ENCODE results near the gene HIP1R.

Gene HIP1R

GRCh38 chr12:122845041-122845864, 10.0 kb downstream of the HIP1R start:
- no peak for DNase-seq (ENCODE audit: low spot score in 2 of 2)
- Mint-ChIP-seq H3K36me3 (ENCODE audit: insufficient read depth) (peaks cover 7% of the 10 kb centered on the region), H3K4me3 (no peak overlapping the region), H3K27ac (ENCODE audit: low read depth) (no peak overlapping the region), H3K9me3 (no peaks in the 10 kb centered on the region), H3K4me1 (peaks cover 13% of the 10 kb centered on the region), H3K27me3 (no peaks in the 10 kb centered on the region)
- ATAC-seq (replicated peaks; ENCODE audit: extremely low read depth, poor library complexity, severe bottlenecking): no peak

GRCh38 chr12:122845865-122846621, 10.8 kb downstream of the HIP1R start:
- Mint-ChIP-seq H3K9me3 (no peaks in the 10 kb centered on the region), H3K27ac (ENCODE audit: low read depth) (no peak overlapping the region), H3K4me1 (peaks cover 8% of the 10 kb centered on the region), H3K4me3 (no peak overlapping the region), H3K27me3 (no peaks in the 10 kb centered on the region), H3K36me3 (ENCODE audit: insufficient read depth) (peaks cover 8% of the 10 kb centered on the region)
- ATAC-seq (replicated peaks; ENCODE audit: extremely low read depth, poor library complexity, severe bottlenecking) (no peak), DNase-seq (ENCODE audit: low spot score in 2 of 2) (no peak)

- Mint-ChIP-seq H3K4me1 (peaks cover under 1% of the 10 kb centered on the region), H3K4me3 (no peak overlapping the region), H3K36me3 (ENCODE audit: insufficient read depth) (peaks cover 11% of the 10 kb centered on the region), H3K27ac (ENCODE audit: low read depth) (no peak overlapping the region), H3K27me3 (no peaks in the 10 kb centered on the region), H3K9me3 (no peaks in the 10 kb centered on the region)
- no peak for ATAC-seq (replicated peaks; ENCODE audit: extremely low read depth, poor library complexity, severe bottlenecking)
- DNase-seq (ENCODE audit: low spot score in 2 of 2): no peak
Observed at GRCh38 chr12:122846622-122847515, 11.6 kb downstream of the HIP1R start.

GRCh38 chr12:122847516-122847836, 12.2 kb downstream of the HIP1R start:
- Mint-ChIP-seq H3K9me3 (no peaks in the 10 kb centered on the region), H3K36me3 (ENCODE audit: insufficient read depth) (peaks cover 13% of the 10 kb centered on the region), H3K4me1 (no peaks in the 10 kb centered on the region), H3K4me3 (no peak overlapping the region), H3K27ac (ENCODE audit: low read depth) (no peak overlapping the region), H3K27me3 (no peaks in the 10 kb centered on the region)
- no peak for DNase-seq (ENCODE audit: low spot score in 2 of 2)
- no peak for ATAC-seq (replicated peaks; ENCODE audit: extremely low read depth, poor library complexity, severe bottlenecking)

GRCh38 chr12:122847921-122848421, 12.7 kb downstream of the HIP1R start:
- H3K36me3 Mint-ChIP-seq (ENCODE audit: insufficient read depth): peaks cover 16% of the 10 kb centered on the region
- ATAC-seq (replicated peaks; ENCODE audit: extremely low read depth, poor library complexity, severe bottlenecking) (no peak), DNase-seq (ENCODE audit: low spot score in 2 of 2) (no peak)
- no peaks in the 10 kb centered on the region for H3K27me3 Mint-ChIP-seq
- no peak overlapping the region for H3K27ac Mint-ChIP-seq (ENCODE audit: low read depth)
- no peak overlapping the region for H3K4me3 Mint-ChIP-seq
- H3K9me3 Mint-ChIP-seq: no peaks in the 10 kb centered on the region
- no peaks in the 10 kb centered on the region for H3K4me1 Mint-ChIP-seq

- ATAC-seq (replicated peaks; ENCODE audit: extremely low read depth, poor library complexity, severe bottlenecking): no peak
- no peak overlapping the region for H3K27ac Mint-ChIP-seq (ENCODE audit: low read depth)
- H3K4me3 Mint-ChIP-seq: no peak overlapping the region
- no peak for DNase-seq (ENCODE audit: low spot score in 2 of 2)
- no peaks in the 10 kb centered on the region for H3K27me3 Mint-ChIP-seq
- H3K36me3 Mint-ChIP-seq (ENCODE audit: insufficient read depth): peaks cover 16% of the 10 kb centered on the region
- no peaks in the 10 kb centered on the region for H3K4me1 Mint-ChIP-seq
- no peaks in the 10 kb centered on the region for H3K9me3 Mint-ChIP-seq
Observed at GRCh38 chr12:122848471-122849351, 13.5 kb downstream of the HIP1R start.

- no peak for DNase-seq (ENCODE audit: low spot score in 2 of 2)
- H3K4me3 Mint-ChIP-seq: no peak overlapping the region
- H3K36me3 Mint-ChIP-seq (ENCODE audit: insufficient read depth): peaks cover 16% of the 10 kb centered on the region
- no peak overlapping the region for H3K27ac Mint-ChIP-seq (ENCODE audit: low read depth)
- H3K4me1 Mint-ChIP-seq: no peaks in the 10 kb centered on the region
- no peaks in the 10 kb centered on the region for H3K9me3 Mint-ChIP-seq
- H3K27me3 Mint-ChIP-seq: no peaks in the 10 kb centered on the region
- no peak for ATAC-seq (replicated peaks; ENCODE audit: extremely low read depth, poor library complexity, severe bottlenecking)
Observed at GRCh38 chr12:122849352-122850047, 14.2 kb downstream of the HIP1R start.

- H3K9me3 Mint-ChIP-seq: no peaks in the 10 kb centered on the region
- H3K27me3 Mint-ChIP-seq: no peaks in the 10 kb centered on the region
- H3K27ac Mint-ChIP-seq (ENCODE audit: low read depth): no peak overlapping the region
- DNase-seq (ENCODE audit: low spot score in 2 of 2) (no peak), ATAC-seq (replicated peaks; ENCODE audit: extremely low read depth, poor library complexity, severe bottlenecking) (no peak)
- H3K4me3 Mint-ChIP-seq: no peak overlapping the region
- H3K4me1 Mint-ChIP-seq: no peaks in the 10 kb centered on the region
- H3K36me3 Mint-ChIP-seq (ENCODE audit: insufficient read depth): peaks cover 16% of the 10 kb centered on the region
Observed at GRCh38 chr12:122850048-122850445, 14.8 kb downstream of the HIP1R start.

- no peak overlapping the region for H3K27ac Mint-ChIP-seq (ENCODE audit: low read depth)
- H3K9me3 Mint-ChIP-seq: no peaks in the 10 kb centered on the region
- no peak for DNase-seq (ENCODE audit: low spot score in 2 of 2)
- H3K27me3 Mint-ChIP-seq: no peaks in the 10 kb centered on the region
- H3K36me3 Mint-ChIP-seq (ENCODE audit: insufficient read depth): peaks cover 17% of the 10 kb centered on the region
- no peak for ATAC-seq (replicated peaks; ENCODE audit: extremely low read depth, poor library complexity, severe bottlenecking)
- H3K4me1 Mint-ChIP-seq: no peaks in the 10 kb centered on the region
- no peak overlapping the region for H3K4me3 Mint-ChIP-seq
Observed at GRCh38 chr12:122850695-122851350, 15.6 kb downstream of the HIP1R start.

- no peak for DNase-seq (ENCODE audit: low spot score in 2 of 2)
- no peak for ATAC-seq (replicated peaks; ENCODE audit: extremely low read depth, poor library complexity, severe bottlenecking)
- H3K4me3 Mint-ChIP-seq: no peak overlapping the region
- H3K36me3 Mint-ChIP-seq (ENCODE audit: insufficient read depth): peaks cover 17% of the 10 kb centered on the region
- H3K9me3 Mint-ChIP-seq: no peaks in the 10 kb centered on the region
- no peaks in the 10 kb centered on the region for H3K4me1 Mint-ChIP-seq
- H3K27me3 Mint-ChIP-seq: no peaks in the 10 kb centered on the region
- no peak overlapping the region for H3K27ac Mint-ChIP-seq (ENCODE audit: low read depth)
Observed at GRCh38 chr12:122851820-122852219, 16.6 kb downstream of the HIP1R start.

Measured in central memory CD8-positive, alpha-beta T cell (primary cell).